ENCODE measurements around the gene TCOF1.

Gene TCOF1

GRCh38 chr5:150431574-150431973 lies 74.1 kb downstream of the TCOF1 start:
- TF ChIP-seq, protein P1, sequence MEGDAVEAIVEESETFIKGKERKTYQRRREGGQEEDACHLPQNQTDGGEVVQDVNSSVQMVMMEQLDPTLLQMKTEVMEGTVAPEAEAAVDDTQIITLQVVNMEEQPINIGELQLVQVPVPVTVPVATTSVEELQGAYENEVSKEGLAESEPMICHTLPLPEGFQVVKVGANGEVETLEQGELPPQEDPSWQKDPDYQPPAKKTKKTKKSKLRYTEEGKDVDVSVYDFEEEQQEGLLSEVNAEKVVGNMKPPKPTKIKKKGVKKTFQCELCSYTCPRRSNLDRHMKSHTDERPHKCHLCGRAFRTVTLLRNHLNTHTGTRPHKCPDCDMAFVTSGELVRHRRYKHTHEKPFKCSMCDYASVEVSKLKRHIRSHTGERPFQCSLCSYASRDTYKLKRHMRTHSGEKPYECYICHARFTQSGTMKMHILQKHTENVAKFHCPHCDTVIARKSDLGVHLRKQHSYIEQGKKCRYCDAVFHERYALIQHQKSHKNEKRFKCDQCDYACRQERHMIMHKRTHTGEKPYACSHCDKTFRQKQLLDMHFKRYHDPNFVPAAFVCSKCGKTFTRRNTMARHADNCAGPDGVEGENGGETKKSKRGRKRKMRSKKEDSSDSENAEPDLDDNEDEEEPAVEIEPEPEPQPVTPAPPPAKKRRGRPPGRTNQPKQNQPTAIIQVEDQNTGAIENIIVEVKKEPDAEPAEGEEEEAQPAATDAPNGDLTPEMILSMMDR (IDR thresholded peaks at IDR 0.05; ENCODE audit: insufficient read depth, low read length), result no peak
- peak; percentile 32; the same call in 1 of the 2 replicates for TF ChIP-seq SPI1 (IDR thresholded peaks at IDR 0.05; ENCODE audit: borderline replicate concordance, low read depth)
- H3K27ac ChIP-seq (replicated peaks), result no peak overlapping the region
- no peak for DNase-seq (ENCODE audit: low read depth in 1 of 2, low spot score in 1 of 2)
- no peaks in the 10 kb centered on the region for H3K27me3 ChIP-seq (ENCODE audit: insufficient read depth, poor library complexity, severe bottlenecking)
- H3K4me3 ChIP-seq (replicated peaks; ENCODE audit: insufficient read depth, low read length), result no peak overlapping the region

DNA sequence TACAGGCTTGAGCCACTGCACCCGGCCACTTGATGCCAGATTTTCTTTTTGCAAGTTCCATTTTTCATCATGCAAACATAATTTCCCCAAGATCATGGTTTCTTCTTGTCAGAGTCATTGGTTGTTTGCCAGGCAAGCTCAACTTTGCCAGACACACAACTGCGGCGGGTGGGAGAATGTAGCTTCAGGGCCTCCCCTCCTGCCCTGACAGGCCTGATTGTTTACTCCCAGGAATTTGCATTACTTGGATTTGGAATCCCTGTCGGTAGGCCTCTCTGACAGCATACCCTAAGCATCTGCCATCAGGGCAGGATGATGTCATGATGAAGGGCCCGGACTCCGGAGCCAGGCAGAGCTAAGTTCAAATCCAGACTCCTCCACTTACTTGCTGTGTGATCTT lies 77.0 kb downstream of the TCOF1 start:
- Histone ChIP-seq H3K27ac (replicated peaks) (no peak overlapping the region), H3K27me3 (ENCODE audit: insufficient read depth, poor library complexity, severe bottlenecking) (no peaks in the 10 kb centered on the region), H3K4me3 (replicated peaks; ENCODE audit: insufficient read depth, low read length) (no peak overlapping the region)
- DNase-seq (ENCODE audit: low read depth in 1 of 2, low spot score in 1 of 2), result no peak
- TF ChIP-seq POLR2AphosphoS5 (IDR thresholded peaks at IDR 0.05; ENCODE audit: low read depth) (no peak), GABPA (IDR thresholded peaks at IDR 0.05; ENCODE audit: low read depth) (no peak), SPI1 (IDR thresholded peaks at IDR 0.05; ENCODE audit: borderline replicate concordance, low read depth) (no peak)
- TF ChIP-seq, protein P2, sequence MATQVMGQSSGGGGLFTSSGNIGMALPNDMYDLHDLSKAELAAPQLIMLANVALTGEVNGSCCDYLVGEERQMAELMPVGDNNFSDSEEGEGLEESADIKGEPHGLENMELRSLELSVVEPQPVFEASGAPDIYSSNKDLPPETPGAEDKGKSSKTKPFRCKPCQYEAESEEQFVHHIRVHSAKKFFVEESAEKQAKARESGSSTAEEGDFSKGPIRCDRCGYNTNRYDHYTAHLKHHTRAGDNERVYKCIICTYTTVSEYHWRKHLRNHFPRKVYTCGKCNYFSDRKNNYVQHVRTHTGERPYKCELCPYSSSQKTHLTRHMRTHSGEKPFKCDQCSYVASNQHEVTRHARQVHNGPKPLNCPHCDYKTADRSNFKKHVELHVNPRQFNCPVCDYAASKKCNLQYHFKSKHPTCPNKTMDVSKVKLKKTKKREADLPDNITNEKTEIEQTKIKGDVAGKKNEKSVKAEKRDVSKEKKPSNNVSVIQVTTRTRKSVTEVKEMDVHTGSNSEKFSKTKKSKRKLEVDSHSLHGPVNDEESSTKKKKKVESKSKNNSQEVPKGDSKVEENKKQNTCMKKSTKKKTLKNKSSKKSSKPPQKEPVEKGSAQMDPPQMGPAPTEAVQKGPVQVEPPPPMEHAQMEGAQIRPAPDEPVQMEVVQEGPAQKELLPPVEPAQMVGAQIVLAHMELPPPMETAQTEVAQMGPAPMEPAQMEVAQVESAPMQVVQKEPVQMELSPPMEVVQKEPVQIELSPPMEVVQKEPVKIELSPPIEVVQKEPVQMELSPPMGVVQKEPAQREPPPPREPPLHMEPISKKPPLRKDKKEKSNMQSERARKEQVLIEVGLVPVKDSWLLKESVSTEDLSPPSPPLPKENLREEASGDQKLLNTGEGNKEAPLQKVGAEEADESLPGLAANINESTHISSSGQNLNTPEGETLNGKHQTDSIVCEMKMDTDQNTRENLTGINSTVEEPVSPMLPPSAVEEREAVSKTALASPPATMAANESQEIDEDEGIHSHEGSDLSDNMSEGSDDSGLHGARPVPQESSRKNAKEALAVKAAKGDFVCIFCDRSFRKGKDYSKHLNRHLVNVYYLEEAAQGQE (IDR thresholded peaks at IDR 0.05; ENCODE audit: insufficient replicate concordance, low read depth), result no peak
- TF ChIP-seq, protein P1 (IDR thresholded peaks at IDR 0.05; ENCODE audit: insufficient read depth, low read length), result no peak

- TF ChIP-seq, protein P1 (IDR thresholded peaks at IDR 0.05; ENCODE audit: insufficient read depth, low read length), result peak; percentile 74
- no peak for TF ChIP-seq POLR2AphosphoS5 (IDR thresholded peaks at IDR 0.05; ENCODE audit: low read depth)
- H3K27ac ChIP-seq (replicated peaks), result no peak overlapping the region
- no peak overlapping the region for H3K4me3 ChIP-seq (replicated peaks; ENCODE audit: insufficient read depth, low read length)
- H3K27me3 ChIP-seq (ENCODE audit: insufficient read depth, poor library complexity, severe bottlenecking), result no peaks in the 10 kb centered on the region
- peak; percentile 78 to 86 for DNase-seq (ENCODE audit: low read depth in 1 of 2, low spot score in 1 of 2)
Measured at GRCh38 chr5:150436141-150436680, 78.7 kb downstream of the TCOF1 start.

GRCh38 chr5:150438873-150439546 lies 81.5 kb downstream of the TCOF1 start:
- Histone ChIP-seq H3K27me3 (ENCODE audit: insufficient read depth, poor library complexity, severe bottlenecking) (no peaks in the 10 kb centered on the region), H3K4me3 (replicated peaks; ENCODE audit: insufficient read depth, low read length) (no peak overlapping the region), H3K27ac (replicated peaks) (no peak overlapping the region)
- no peak for TF ChIP-seq POLR2AphosphoS5 (IDR thresholded peaks at IDR 0.05; ENCODE audit: low read depth)
- TF ChIP-seq, protein P1 (IDR thresholded peaks at IDR 0.05; ENCODE audit: insufficient read depth, low read length), result peak; percentile 58
- DNase-seq (ENCODE audit: low read depth in 1 of 2, low spot score in 1 of 2), result no peak
